Esophagus squamous epithelium (tissue), 5 donors: ENCODE measurements around the gene PCDHGB2. TPM values are rescaled to one million over a fixed set of nuclear protein-coding genes. Genes with fewer than 3 reads are reported as not detected.
A peak's percentile ranks its signal among the peaks of the same experiment; 100 is the strongest.
"Not testable (repeated sequence)": the region's sequence is repeated elsewhere in the genome, so short reads cannot be mapped to it uniquely, and the experiment has no call there.

Experiments
- DNase-seq: peaks from one replicate; lab custom pipeline; 2025; lab: John Stamatoyannopoulos, UW
- H3K27ac ChIP-seq, 4 donors: fragments of 200-600 bp; sonication (generic); one replicate each; pipeline ENCODE4 v1.5.1; 2016 to 2019; ENCODE audit warnings: mild to moderate bottlenecking in 1 of 4
- H3K27me3 ChIP-seq, 4 donors: fragments of 200-600 bp; sonication (generic); 1 replicate in 3 of 4; 2 replicates in 1 of 4; pipeline versions ENCODE4 v1.5.1 to v1.6.0; 2017 to 2021; ENCODE audit warnings: antibody characterized with exemption in 1 of 4
- H3K36me3 ChIP-seq, 3 donors: fragments of 200-600 bp; sonication (generic); one replicate each; pipeline ENCODE4 v1.5.1; 2016 to 2019
- H3K4me1 ChIP-seq, 3 donors: fragments of 200-600 bp; sonication (generic); one replicate each; pipeline ENCODE4 v1.5.1; 2017 to 2019
- H3K4me3 ChIP-seq, 4 donors: fragments of 200-600 bp; sonication (generic); 1 replicate in 3 of 4; 2 replicates in 1 of 4; pipeline ENCODE4 v1.5.1; 2016 to 2019; ENCODE audit warnings: mild to moderate bottlenecking in 2 of 4, moderate library complexity in 1 of 4
- H3K9me3 ChIP-seq, 3 donors: fragments of 200-600 bp; sonication (generic); one replicate each; pipeline ENCODE4 v1.5.1; 2016 to 2019
- POLR2A ChIP-seq, 4 donors: fragments of 450-650 bp; IDR thresholded peaks; one replicate each; pipeline ENCODE4 v1.6.1; 2017; ENCODE audit warnings: antibody characterized with exemption in 4 of 4, mild to moderate bottlenecking in 4 of 4, moderate library complexity in 3 of 4
- WGBS, 2 donors: methylation state at CpG; one replicate each; pipeline ENCODE4 v1.1.5; 2018; 5-methylcytosine and 5-hydroxymethylcytosine counted together
- intact Hi-C: fragments of 100-400 bp; cut with DNase I; formaldehyde crosslinking; loops from one replicate; pipeline ENCODE4 v1.15.0; 2022
- total RNA-seq, 4 donors: library from RNA; depleted of rRNA; stranded (reverse); fragments of >200 nt; gene quantifications; one replicate each; pipeline ENCODE4 v1.1.0, GENCODE V29; 2016
- TF ChIP-seq, protein P1 (sequence below), 6 experiments: fragments of 450-650 bp in 4 of 6; fragments of 200-600 bp in 2 of 6; sonication (generic) in 2 of 6; IDR thresholded peaks; one replicate each; pipeline ENCODE4 v1.5.1; 2016 to 2019; ENCODE audit warnings: antibody characterized with exemption in 6 of 6, mild to moderate bottlenecking in 4 of 6, moderate library complexity in 4 of 6
- donor health status: DM: yes; HTN: yes; CAD: no.

Gene PCDHGB2
- total RNA-seq, 4 donors from 2014 or later = 0.09 to 2.9 (median 1.8) TPM

DNA sequence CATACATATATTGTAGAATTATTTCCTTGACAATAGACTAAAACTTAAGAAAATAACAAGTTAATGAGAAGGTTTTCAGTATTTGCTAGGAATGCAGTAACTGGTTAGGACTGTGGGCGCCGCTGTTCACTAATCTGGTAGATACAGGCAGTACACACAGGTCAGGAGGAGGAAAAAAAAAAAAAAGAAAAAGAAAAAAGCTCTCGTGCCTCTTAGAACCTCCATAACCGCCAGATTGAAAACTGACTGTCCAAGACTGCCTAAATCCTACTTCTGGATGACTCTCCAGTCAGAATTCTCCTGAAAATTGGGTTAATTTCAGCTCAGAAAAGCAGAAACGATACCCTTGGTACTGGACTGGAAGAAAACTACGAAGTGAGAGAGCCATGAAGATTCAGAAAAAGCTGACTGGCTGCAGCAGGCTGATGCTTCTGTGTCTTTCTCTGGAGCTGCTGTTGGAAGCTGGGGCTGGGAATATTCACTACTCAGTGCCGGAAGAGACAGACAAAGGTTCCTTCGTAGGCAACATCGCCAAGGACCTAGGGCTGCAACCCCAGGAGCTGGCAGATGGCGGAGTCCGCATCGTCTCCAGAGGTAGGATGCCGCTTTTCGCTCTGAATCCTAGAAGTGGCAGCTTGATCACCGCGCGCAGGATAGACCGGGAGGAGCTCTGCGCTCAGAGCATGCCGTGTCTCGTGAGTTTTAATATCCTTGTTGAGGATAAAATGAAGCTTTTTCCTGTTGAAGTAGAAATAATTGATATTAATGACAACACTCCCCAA lies 29.3 kb upstream of the PCDHGB2 start, which contains the start of gene PCDHGA1:
Gene PCDHGA1 (plus strand): TSS at position 216 of the 782 bp plus-strand sequence.
- no peak within 1 kb of the TSS for H3K27ac ChIP-seq
- WGBS, 2 donors = 24 to 33% methylated on average over 20 to 21 of the region's 21 CpGs
- peaks cover 0 to 81% (median 0%) of the 10 kb centered on the region in 4 donors for H3K27me3 ChIP-seq

DNA sequence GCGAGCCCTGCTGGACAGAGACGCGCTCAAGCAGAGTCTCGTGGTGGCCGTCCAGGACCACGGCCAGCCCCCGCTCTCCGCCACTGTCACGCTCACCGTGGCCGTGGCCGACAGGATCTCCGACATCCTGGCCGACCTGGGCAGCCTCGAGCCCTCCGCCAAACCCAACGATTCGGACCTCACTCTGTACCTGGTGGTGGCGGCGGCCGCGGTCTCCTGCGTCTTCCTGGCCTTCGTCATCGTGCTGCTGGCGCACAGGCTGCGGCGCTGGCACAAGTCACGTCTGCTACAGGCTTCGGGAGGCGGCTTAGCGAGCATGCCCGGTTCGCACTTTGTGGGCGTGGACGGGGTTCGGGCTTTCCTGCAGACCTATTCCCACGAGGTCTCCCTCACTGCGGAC lies 27.2 kb upstream of the PCDHGB2 start:
- Histone ChIP-seq H3K27me3 (peaks cover 0 to 86% (median 0%) of the 10 kb centered on the region in 4 donors), H3K9me3 (peaks cover 0 to 71% (median 38%) of the 10 kb centered on the region in 3 donors)
- H3K27ac ChIP-seq, intact Hi-C loops, H3K4me3 ChIP-seq, H3K4me1 ChIP-seq, H3K36me3 ChIP-seq, DNase-seq: not testable (repeated sequence)
- WGBS, 2 donors = 50 to 55% methylated on average over 2 to 15 of the region's 39 CpGs

More for the DNA sequence above, 29.3 kb upstream of the PCDHGB2 start, which contains the start of gene PCDHGA1:
- DNase-seq = no peak
- H3K4me1 ChIP-seq = no peaks in the 10 kb centered on the region
- TF ChIP-seq, protein P1, sequence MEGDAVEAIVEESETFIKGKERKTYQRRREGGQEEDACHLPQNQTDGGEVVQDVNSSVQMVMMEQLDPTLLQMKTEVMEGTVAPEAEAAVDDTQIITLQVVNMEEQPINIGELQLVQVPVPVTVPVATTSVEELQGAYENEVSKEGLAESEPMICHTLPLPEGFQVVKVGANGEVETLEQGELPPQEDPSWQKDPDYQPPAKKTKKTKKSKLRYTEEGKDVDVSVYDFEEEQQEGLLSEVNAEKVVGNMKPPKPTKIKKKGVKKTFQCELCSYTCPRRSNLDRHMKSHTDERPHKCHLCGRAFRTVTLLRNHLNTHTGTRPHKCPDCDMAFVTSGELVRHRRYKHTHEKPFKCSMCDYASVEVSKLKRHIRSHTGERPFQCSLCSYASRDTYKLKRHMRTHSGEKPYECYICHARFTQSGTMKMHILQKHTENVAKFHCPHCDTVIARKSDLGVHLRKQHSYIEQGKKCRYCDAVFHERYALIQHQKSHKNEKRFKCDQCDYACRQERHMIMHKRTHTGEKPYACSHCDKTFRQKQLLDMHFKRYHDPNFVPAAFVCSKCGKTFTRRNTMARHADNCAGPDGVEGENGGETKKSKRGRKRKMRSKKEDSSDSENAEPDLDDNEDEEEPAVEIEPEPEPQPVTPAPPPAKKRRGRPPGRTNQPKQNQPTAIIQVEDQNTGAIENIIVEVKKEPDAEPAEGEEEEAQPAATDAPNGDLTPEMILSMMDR (IDR thresholded peaks at IDR 0.05) = peak in 1 of 6 experiments; percentile 30
- TF ChIP-seq POLR2A (IDR thresholded peaks at IDR 0.05) = no peak
- H3K36me3 ChIP-seq = no peaks in the 10 kb centered on the region
- intact Hi-C loops = no loop called here
- peak within 1 kb of the TSS in 1 of 4 donors; percentile 30 for H3K4me3 ChIP-seq
- H3K9me3 ChIP-seq = peaks cover 0 to 84% (median 38%) of the 10 kb centered on the region in 3 donors

- Histone ChIP-seq H3K4me3 (peak within 1 kb of the TSS in 3 of 4 donors; percentile 22 to 46 (median 34)), H3K36me3 (no peaks in the 10 kb centered on the region), H3K27ac (no peak within 1 kb of the TSS), H3K4me1 (peaks cover 0 to 7% (median 0%) of the 10 kb centered on the region in 3 donors), H3K9me3 (peaks cover 0 to 70% (median 47%) of the 10 kb centered on the region in 3 donors), H3K27me3 (peaks cover 0 to 63% (median 0%) of the 10 kb centered on the region in 4 donors)
- intact Hi-C loops = no loop called here
- no peak for DNase-seq
- WGBS, 2 donors = 27 to 28% methylated on average over 18 to 24 of the region's 27 CpGs
- TF ChIP-seq, protein P1 (IDR thresholded peaks at IDR 0.05) = peak in 4 of 6 experiments; percentile 10 to 40 (median 18)
- no peak for TF ChIP-seq POLR2A (IDR thresholded peaks at IDR 0.05)
These were observed 21.1 kb upstream of the PCDHGB2 start, which contains the start of gene PCDHGA2 for GRCh38 chr5:141338538-141339306. Gene PCDHGA2, plus strand, starts transcription at chr5:141338760.

DNA sequence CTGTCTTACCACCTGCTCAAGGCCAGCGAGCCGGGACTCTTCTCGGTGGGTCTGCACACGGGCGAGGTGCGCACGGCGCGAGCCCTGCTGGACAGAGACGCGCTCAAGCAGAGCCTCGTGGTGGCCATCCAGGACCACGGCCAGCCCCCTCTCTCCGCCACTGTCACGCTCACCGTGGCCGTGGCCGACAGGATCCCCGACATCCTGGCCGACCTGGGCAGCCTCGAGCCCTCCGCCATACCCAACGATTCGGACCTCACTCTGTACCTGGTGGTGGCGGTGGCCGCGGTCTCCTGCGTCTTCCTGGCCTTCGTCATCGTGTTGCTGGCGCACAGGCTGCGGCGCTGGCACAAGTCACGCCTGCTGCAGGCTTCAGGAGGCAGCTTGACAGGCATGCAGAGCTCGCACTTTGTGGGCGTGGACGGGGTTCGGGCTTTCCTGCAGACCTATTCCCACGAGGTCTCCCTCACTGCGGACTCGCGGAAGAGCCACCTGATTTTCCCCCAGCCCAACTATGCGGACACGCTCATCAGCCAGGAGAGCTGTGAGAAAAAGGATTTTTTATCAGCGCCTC lies 18.9 kb upstream of the PCDHGB2 start:
- H3K27me3 ChIP-seq = peaks cover 0 to 64% (median 0%) of the 10 kb centered on the region in 4 donors
- H3K9me3 ChIP-seq = peaks cover 0 to 79% (median 55%) of the 10 kb centered on the region in 3 donors
- H3K27ac ChIP-seq, H3K4me3 ChIP-seq, intact Hi-C loops, H3K4me1 ChIP-seq, DNase-seq, H3K36me3 ChIP-seq: not testable (repeated sequence)
- WGBS, 2 donors = 85 to 87% methylated on average over 7 to 13 of the region's 45 CpGs

- 20 to 50% methylated on average over 1 of the region's 1 CpG for WGBS, 2 donors
- Histone ChIP-seq H3K4me3 (no peak overlapping the region), H3K4me1 (peaks cover 0 to 7% (median 0%) of the 10 kb centered on the region in 3 donors), H3K36me3 (no peaks in the 10 kb centered on the region), H3K27me3 (peaks cover 0 to 68% (median 0%) of the 10 kb centered on the region in 4 donors), H3K9me3 (peaks cover 0 to 94% (median 64%) of the 10 kb centered on the region in 3 donors), H3K27ac (no peak overlapping the region)
- intact Hi-C loops = no loop called here
- no peak for DNase-seq
- TF ChIP-seq, protein P1 (IDR thresholded peaks at IDR 0.05) = no peak
- no peak for TF ChIP-seq POLR2A (IDR thresholded peaks at IDR 0.05)
These were observed 17.0 kb upstream of the PCDHGB2 start for GRCh38 chr5:141342773-141343172.
